ENCODE results near the gene ATXN7L2. TPM values are rescaled to one million over a fixed set of nuclear protein-coding genes. Genes with fewer than 3 reads are reported as not detected.

Gene ATXN7L2
- total RNA-seq (10 to 100 TPM; 11.8 to 13.1 TPM), total RNA-seq (9.1 to 50.8 (median 20.1) reads per million in 172 experiments)
- 7.2 TPM for polyA plus RNA-seq (2013, experiment 1 of 2)
- polyA plus RNA-seq (2013, experiment 2 of 2) = 10.6 TPM

- peaks cover 10% of the 10 kb centered on the region for H3K36me3 ChIP-seq (ENCODE audit: insufficient read depth, low read length)
- CTCF ChIA-PET = interaction anchor here (1.0 to 4.3 kb wide), 4 partner anchors 9 to 65 kb away, joined by 4 to 30 read pairs (median 13); partner anchors contain the start of genes CYB561D1 and GNAI3
- no peaks in the 10 kb centered on the region for H3K27me3 ChIP-seq (ENCODE audit: control insufficient read depth in 1 of 2, insufficient read depth in 2 of 2, low read length in 2 of 2)
- Mint-ChIP-seq H3K27me3 (peaks cover 1% of the 10 kb centered on the region), H3K27ac (peak within 1 kb of the TSS; percentile 87), H3K36me3 (ENCODE audit: low read depth) (peaks cover 24% of the 10 kb centered on the region), H3K4me3 (peak within 1 kb of the TSS; percentile 93), H3K4me1 (ENCODE audit: low read depth) (peaks cover 39% of the 10 kb centered on the region), H3K9me3 (no peaks in the 10 kb centered on the region)
- no peak for TF ChIP-seq CTCF (IDR thresholded peaks at IDR 0.05)
- H3K4me1 ChIP-seq (ENCODE audit: insufficient read depth, low read length) = peaks cover 23% of the 10 kb centered on the region
- H3K9me3 ChIP-seq (ENCODE audit: control insufficient read depth in 1 of 2, insufficient read depth in 1 of 2, low read length in 2 of 2) = no peaks in the 10 kb centered on the region
- POLR2A ChIA-PET = interaction anchor here (0.6 to 4.7 kb wide), 25 partner anchors 8 to 551 kb away, joined by 3 to 76 read pairs (median 5); partner anchors contain the start of genes AMIGO1, AMPD2, CYB561D1 and GNAI3
- H3K4me3 ChIP-seq (ENCODE audit: low read length) = peak within 1 kb of the TSS; percentile 76
- ATAC-seq (ENCODE audit: poor library complexity) = peak; percentile 83
- peak within 1 kb of the TSS; percentile 74 to 78 for H3K27ac ChIP-seq (ENCODE audit: low read depth in 1 of 2, low read length in 2 of 2)
- peak; percentile 86 to 98 (median 92) for DNase-seq
- intact Hi-C loops (cut with DNase I, micrococcal nuclease) = loop anchor here (1.0 to 10.0 kb wide), 9 partner anchors 57 to 551 kb away; partner anchors contain the start of genes PSMA5 (in 2 of the 2), AHCYL1 (in 1 of the 2), CELSR2 (in 1 of the 2) and ELAPOR1 (in 1 of the 2)
Observed at GRCh38 chr1:109483672-109484518, at the start of gene ATXN7L2. TSS of gene ATXN7L2 (plus strand) at chr1:109483905. CDS start at chr1:109483954, 49 bp downstream.

- DNase-seq = no peak
- ChIA-PET POLR2A (no interaction called here), CTCF (no interaction called here)
- Histone ChIP-seq H3K9me3 (ENCODE audit: control insufficient read depth in 1 of 2, insufficient read depth in 1 of 2, low read length in 2 of 2) (peaks cover 0 to 7% of the 10 kb centered on the region in 2 experiments), H3K4me1 (ENCODE audit: insufficient read depth, low read length) (no peaks in the 10 kb centered on the region), H3K4me3 (ENCODE audit: low read length) (no peak overlapping the region), H3K27me3 (ENCODE audit: control insufficient read depth in 1 of 2, insufficient read depth in 2 of 2, low read length in 2 of 2) (no peaks in the 10 kb centered on the region), H3K36me3 (ENCODE audit: insufficient read depth, low read length) (no peaks in the 10 kb centered on the region), H3K27ac (ENCODE audit: low read depth in 1 of 2, low read length in 2 of 2) (no peak overlapping the region)
- no peak overlapping the region for H3K4me3 Mint-ChIP-seq
- no peaks in the 10 kb centered on the region for H3K36me3 Mint-ChIP-seq (ENCODE audit: low read depth)
- peaks cover 11% of the 10 kb centered on the region for H3K27me3 Mint-ChIP-seq
- no peak for TF ChIP-seq CTCF (IDR thresholded peaks at IDR 0.05)
- ATAC-seq (ENCODE audit: poor library complexity) = no peak
- no peaks in the 10 kb centered on the region for H3K9me3 Mint-ChIP-seq
- H3K4me1 Mint-ChIP-seq (ENCODE audit: low read depth) = no peaks in the 10 kb centered on the region
- intact Hi-C loops (cut with DNase I, micrococcal nuclease) = no loop called here
- H3K27ac Mint-ChIP-seq = no peak overlapping the region
Observed at GRCh38 chr1:109434484-109434883, 49.2 kb upstream of the ATXN7L2 start.

DNA sequence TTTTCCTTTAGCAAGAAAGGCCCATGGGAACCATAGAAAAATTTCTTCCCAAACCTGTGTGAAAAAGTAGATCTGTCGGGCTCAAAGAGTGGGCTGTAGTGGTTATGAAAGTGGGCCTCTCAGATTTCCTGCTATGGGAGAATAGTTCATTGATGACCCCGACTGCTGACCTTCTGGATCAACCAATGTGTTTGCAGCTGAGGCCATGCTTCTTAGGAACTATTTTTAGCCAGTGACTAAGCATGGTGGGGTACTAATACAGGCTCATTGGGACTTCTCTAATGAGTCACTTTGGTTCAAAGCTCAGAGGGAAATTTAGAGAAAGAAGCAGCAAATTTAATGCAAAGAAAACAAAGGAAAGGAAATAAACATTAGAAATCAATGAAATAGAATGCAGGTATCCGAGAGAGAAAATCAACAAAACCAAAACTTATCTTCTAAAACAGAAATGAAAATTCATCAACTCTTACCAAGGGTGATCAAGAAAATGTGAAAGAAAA lies 44.9 kb upstream of the ATXN7L2 start:
- CTCF ChIA-PET = no interaction called here
- ATAC-seq (ENCODE audit: poor library complexity) = no peak

More for the DNA sequence above, 44.9 kb upstream of the ATXN7L2 start:
- no peak for TF ChIP-seq CTCF (IDR thresholded peaks at IDR 0.05)
- POLR2A ChIA-PET = no interaction called here
- intact Hi-C loops (cut with DNase I, micrococcal nuclease) = no loop called here
- Mint-ChIP-seq H3K4me3 (no peak overlapping the region), H3K27ac (no peak overlapping the region), H3K4me1 (ENCODE audit: low read depth) (no peaks in the 10 kb centered on the region), H3K36me3 (ENCODE audit: low read depth) (no peaks in the 10 kb centered on the region), H3K9me3 (no peaks in the 10 kb centered on the region), H3K27me3 (peaks cover 11% of the 10 kb centered on the region)
- DNase-seq = no peak
- Histone ChIP-seq H3K9me3 (ENCODE audit: control insufficient read depth in 1 of 2, insufficient read depth in 1 of 2, low read length in 2 of 2) (peaks cover 0 to 7% of the 10 kb centered on the region in 2 experiments), H3K4me3 (ENCODE audit: low read length) (no peak overlapping the region), H3K27me3 (ENCODE audit: control insufficient read depth in 1 of 2, insufficient read depth in 2 of 2, low read length in 2 of 2) (peaks cover 5 to 14% of the 10 kb centered on the region in 2 experiments), H3K27ac (ENCODE audit: low read depth in 1 of 2, low read length in 2 of 2) (no peak overlapping the region), H3K36me3 (ENCODE audit: insufficient read depth, low read length) (no peaks in the 10 kb centered on the region), H3K4me1 (ENCODE audit: insufficient read depth, low read length) (no peaks in the 10 kb centered on the region)
